GM10266 (cell line): ENCODE measurements around the gene C17orf75.

Experiments
- DNase-seq: peaks from one replicate; pipeline ENCODE4 v3.0.0; 2012; ENCODE audit errors: extremely low spot score
- CTCF ChIP-seq: IDR thresholded peaks from 2 replicates; pipeline ENCODE4 v1.5.1; 2012; ENCODE audit warnings: mild to moderate bottlenecking, low read depth; ENCODE audit not compliant: control insufficient read depth, insufficient read depth; ENCODE audit errors: missing control alignments

Gene C17orf75

GRCh38 chr17:32283745-32284201, 58.2 kb downstream of the C17orf75 start:
- no peak for TF ChIP-seq CTCF
- DNase-seq, result no peak

- TF ChIP-seq CTCF, result no peak
- no peak for DNase-seq
Measured at GRCh38 chr17:32281011-32281451, 60.9 kb downstream of the C17orf75 start.

GRCh38 chr17:32279891-32280716, 61.9 kb downstream of the C17orf75 start:
- no peak for TF ChIP-seq CTCF
- no peak for DNase-seq

GRCh38 chr17:32278815-32279214, 63.2 kb downstream of the C17orf75 start:
- TF ChIP-seq CTCF, result no peak
- DNase-seq, result no peak
